ENCODE measurements around the gene UBL3.
A peak's percentile ranks its signal among the peaks of the same experiment; 100 is the strongest.

Gene UBL3

DNA sequence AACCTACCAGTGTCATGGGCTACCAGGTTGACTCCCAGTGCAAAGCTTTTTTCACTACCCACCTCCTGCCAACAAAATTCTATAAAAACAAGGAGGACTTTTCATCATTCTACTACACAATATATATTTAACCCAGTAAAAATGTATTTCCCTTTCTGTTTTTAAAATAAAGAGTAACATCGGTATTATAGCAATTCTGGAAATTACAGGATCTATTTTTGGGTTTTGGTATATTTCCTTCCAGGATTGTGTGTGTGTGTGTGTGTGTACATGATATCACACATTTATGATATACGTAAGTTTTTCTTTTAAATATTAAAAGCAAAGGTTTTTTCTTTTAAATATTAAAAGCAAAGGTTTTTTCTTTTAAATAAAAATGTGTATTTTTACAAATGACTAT lies 6.0 kb upstream of the UBL3 start:
- DNase-seq (ENCODE audit: low read depth): no peak

- DNase-seq (ENCODE audit: low read depth): no peak
These were observed 5.4 kb upstream of the UBL3 start for GRCh38 chr13:29855784-29856183.

DNA sequence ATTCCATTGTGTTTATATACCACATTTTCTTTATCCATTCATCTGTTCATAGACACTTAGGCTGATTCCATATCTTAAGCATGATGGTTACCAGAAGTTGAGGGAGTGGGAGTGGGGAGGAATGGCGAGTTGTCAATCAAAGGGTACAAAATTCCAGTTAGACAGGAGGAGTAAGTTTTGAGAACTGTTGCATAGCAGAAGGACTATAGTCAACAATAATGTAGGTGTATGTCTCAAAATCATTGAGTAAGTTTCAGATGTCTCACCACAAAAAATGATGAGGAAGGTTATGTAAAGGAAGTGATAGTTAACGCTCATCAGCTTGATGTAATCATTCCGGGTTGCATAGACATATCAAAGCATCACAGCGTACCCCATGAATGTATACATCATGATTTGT lies 4.6 kb upstream of the UBL3 start:
- no peak for DNase-seq (ENCODE audit: low read depth)

GRCh38 chr13:29853131-29853530 lies 2.7 kb upstream of the UBL3 start:
- DNase-seq (ENCODE audit: low read depth): no peak

DNA sequence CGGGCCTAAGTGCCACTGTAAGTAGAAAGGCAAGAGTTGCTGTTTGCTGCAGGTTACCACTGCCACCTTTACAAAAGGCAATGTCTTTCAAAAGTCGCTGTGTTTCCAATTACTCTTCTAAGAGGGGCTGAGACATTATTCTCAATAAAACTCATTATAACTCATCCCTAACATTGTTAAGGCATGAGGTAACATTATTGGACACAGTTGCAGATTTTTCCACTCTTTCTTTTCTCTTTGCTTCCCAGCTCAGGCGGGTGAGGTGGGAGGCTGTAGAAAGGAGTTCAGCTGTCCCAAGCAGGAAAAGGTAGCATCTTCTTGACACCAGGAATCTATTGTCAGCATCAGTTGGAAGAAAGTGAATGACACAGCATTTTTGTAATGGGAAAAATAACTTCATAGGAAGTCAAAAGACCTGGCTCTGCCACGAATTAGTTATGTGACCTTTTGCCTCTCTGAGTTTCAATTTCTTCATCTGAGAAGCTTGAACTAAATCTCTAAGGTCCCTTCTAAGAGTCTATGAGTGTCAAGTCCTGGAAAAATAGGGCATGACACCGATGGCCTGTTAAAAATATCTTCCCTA lies 2.1 kb upstream of the UBL3 start:
- DNase-seq (ENCODE audit: low read depth): no peak

DNA sequence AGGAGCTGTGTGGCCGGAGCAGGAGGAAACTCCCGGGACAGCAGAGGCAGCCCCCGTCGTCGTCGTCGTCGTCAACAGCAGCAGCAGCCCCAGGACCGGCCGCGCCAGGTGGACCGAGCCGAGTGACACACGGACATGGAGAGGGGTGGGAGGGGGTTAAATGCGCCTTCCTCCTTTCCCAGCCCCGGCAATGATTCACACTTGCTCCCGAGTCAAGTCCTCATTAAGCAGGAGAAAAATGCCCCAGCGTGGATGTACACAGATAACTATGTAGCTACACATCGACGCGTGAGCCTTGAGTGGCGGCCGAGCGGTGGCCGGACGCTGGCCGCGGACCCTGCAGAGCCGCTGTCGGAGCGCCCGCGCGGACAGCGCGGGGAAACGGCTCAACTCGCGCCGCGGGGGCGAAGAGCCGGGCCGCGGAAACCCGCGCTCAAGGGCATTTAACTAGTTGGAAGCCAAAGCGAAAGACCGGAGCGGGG lies 645 bp downstream of the UBL3 start:
- DNase-seq (ENCODE audit: low read depth): peak; percentile 6

GRCh38 chr13:29849071-29849631 lies 1.3 kb downstream of the UBL3 start:
- no peak for DNase-seq (ENCODE audit: low read depth)

GRCh38 chr13:29847501-29847983 lies 2.9 kb downstream of the UBL3 start:
- DNase-seq (ENCODE audit: low read depth): no peak

DNA sequence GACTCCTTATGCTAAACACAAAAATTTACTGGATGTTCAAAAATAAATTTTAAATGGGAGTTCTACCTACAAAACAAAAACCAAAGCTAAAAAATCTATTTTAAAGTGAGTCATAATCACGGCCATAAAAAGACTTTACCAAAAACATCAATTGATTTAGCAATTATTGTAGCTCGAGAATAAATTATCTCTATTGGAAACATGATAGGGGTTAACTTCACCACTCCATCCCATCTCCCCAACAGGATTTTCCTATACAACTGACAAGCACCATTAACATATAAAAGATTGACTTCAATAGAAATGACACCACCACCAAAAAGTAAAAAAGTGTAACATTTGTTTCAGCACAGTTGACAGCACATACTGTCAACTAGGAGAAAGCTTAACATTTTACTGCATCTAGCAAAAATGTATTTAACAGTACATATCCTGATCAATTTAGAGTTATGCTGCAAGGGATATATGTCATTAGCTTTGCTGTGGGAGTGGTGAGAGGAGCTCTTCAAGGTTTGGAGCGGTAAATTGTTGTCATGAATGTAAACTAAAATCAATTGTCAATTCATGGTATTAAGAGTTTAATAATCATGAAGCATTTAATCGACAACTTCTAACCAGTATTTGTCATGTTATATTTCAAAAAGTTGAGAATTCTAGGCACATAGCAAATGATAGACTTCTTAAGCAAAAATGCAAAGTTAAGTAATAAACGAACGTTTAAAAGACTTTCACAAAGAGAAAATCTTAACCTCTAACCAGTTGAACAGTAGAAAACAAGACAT lies 3.8 kb downstream of the UBL3 start:
- no peak for DNase-seq (ENCODE audit: low read depth)

DNA sequence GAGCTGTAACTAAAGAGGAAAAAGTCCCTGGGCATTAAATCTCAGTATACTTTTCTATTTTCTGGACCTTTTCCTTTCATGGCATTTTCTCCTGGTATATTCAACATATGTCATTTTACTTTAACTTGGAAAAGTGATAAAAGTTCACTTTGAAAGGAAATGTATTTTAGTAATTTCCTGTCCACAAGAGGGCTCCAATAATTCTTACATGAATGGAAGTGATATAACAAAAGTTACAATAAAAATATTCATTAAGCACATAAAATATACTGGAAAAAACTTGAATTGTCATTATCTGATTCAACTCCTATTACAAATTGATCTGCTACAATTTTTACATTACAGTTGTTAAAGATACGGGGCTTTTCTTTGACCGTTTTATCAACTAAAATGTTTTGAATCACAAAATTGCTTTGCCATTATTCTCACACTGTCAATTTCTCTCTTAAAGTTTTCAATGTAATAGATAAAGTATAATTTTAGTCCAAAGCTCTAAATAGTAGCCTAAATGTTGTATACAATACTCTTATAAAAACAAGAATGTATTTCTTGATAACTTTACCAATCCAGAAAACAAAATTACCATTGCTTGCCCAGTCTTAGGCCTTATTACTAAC lies 4.9 kb downstream of the UBL3 start:
- DNase-seq (ENCODE audit: low read depth): no peak

DNA sequence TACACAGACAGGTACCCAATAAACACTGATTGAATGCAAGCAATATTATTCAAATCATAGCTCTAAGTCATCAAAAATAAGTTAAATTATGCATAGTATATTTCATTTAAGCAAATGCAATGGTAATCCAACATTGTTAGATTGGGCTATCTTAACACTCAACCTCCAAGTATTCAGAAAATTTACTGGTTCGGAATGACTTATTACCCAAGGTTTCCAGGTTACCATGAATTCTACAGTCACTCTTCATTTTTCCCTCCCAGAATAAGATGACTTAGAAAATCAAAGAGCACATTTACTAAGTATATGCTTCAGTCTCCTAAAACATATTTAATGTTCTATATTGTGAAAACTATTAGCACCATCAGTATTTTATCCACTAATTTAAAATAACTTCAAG lies 6.0 kb downstream of the UBL3 start:
- DNase-seq (ENCODE audit: low read depth): no peak

DNA sequence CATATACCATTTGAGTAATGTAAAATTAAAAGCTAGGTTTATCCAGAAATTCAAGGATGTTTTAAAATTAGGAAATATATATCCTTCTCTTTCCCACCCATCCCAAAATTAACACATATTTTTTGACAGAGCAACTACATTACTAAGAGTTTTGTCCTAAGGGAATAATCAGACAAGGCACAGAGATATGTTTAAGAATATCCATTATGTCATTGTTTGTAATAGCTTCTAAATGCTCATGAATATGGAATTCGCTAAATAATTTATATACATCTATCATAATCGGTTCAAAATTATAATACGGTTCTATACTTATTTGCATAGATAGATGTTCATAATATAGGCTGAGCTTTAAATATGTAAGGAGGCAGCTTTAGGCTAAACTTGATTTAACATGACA lies 9.8 kb downstream of the UBL3 start:
- no peak for DNase-seq (ENCODE audit: low read depth)

DNA sequence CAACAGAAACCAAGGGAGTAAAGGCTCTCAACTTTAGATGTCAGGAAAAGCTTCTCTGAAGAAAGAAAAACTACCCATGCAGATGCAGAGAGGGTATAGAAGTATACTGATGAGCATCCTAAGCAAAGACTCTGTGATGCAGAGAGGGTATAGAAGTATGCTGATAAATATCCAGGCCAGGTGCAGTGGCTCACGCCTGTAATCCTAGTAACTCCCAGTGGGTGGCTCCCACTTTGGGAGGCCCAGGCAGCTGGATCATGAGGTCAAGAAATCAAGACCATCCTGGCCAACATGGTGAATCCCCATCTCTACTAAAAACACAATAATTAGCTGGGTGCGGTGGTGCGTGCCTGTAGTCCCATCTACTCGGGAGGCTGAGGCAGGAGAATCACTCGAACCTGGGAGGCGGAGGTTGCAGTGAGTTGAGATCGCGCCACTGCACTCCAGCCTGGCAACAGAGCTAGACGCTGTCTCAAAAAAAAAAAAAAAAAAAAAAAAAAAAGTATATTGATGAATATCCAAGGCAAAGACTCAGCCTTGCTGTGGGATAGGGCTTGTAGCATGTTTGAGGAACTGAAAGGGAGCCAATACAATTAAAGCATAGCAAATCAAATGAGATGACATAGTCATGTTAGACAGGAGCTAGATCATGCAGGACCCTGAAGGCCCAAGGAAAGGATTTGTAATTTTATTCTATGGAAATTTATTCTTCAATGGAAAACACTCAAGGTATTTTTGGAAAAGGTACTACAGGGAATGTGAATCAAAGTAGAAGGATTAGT lies 14.9 kb downstream of the UBL3 start:
- DNase-seq (ENCODE audit: low read depth): no peak

GRCh38 chr13:29832761-29833298 lies 17.6 kb downstream of the UBL3 start:
- no peak for DNase-seq (ENCODE audit: low read depth)

GRCh38 chr13:29830000-29830399 lies 20.4 kb downstream of the UBL3 start:
- DNase-seq (ENCODE audit: low read depth): no peak

- DNase-seq (ENCODE audit: low read depth): no peak
These were observed 31.3 kb downstream of the UBL3 start for GRCh38 chr13:29819143-29819542.

DNA sequence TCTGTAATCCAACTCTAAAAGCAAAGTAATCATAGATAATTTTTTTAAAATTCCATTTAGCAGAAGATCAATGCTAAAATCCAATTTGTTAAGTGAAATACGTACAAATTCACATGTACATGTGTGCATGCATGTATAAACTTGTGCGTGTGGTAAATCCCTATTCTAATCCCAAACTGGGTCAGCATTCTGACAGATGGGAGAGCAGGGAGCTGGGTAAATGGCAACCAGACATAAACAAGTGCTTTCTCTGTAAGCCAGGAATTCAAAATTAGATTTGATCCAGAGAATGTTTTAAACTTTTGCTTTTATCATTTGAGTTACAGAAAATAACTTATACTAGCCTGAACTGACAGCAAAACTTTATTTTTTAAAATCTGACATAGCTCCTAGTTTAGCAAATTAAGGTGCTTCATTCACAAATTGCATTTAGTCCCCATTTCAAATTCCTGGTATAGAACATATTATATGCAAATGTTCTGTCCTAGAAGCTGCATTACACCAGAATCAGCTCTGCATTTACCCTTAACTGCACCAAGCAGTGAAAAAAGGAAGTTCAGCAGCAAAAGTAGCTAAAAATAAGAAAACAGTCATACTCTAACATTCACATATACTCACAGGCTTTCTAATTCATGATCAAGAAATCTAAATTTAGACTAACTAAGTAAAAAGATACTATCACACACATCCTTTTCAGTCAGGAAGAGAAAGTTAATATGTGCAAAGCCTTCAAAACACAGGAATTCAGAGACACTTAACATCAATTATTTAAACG lies 32.6 kb downstream of the UBL3 start:
- DNase-seq (ENCODE audit: low read depth): no peak

- DNase-seq (ENCODE audit: low read depth): no peak
These were observed 33.7 kb downstream of the UBL3 start for GRCh38 chr13:29816715-29817114.

GRCh38 chr13:29815336-29815735 lies 35.1 kb downstream of the UBL3 start:
- no peak for DNase-seq (ENCODE audit: low read depth)

DNA sequence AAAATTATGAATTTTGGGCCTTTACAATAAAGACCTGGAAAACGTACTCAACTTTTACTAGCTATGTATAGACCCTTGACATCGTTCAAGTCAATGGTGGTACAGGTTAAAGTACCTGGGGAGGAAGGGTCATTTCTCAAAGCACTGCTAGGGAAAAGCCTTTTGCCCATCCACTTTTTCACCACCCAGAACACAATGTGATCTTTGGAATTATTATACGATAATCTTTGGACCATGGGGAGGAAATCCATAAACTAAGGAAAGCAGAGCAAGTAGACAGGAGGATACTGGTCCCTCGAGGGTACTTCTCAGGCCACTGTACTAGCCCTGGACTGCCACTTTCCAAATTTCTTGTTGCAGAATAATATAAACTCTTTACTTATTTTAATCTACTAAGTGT lies 39.5 kb downstream of the UBL3 start:
- no peak for DNase-seq (ENCODE audit: low read depth)

DNA sequence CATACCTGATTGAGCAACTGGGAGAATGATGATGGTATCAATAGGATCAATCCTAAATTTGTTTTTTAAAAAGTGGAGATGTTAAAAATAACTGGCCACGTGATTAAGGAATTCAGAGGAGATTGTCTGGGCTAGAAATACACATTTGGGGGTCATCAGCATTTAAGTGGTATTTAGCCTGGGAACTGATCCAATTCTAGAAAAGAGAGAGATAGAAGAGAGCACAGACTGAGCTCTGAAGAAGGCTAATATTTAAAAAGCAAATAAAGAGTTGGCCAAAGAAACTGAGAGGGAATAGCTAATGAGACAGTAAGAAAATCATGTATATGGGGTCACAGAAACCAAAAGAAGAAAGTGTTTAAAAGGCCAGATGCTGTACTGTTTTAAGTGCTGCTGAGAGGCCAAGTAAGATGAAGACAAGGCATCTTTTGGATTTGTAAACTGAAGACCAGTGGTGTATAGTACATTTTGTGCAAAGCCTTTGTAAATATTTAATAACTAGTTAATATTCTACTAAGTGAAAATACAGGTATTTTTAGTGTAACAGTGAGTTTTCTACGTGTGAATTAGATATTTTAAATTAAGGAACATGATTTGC lies 40.2 kb downstream of the UBL3 start:
- no peak for DNase-seq (ENCODE audit: low read depth)
